ENCODE data around the gene PRPF6. TPM values are rescaled to one million over a fixed set of nuclear protein-coding genes. Genes with fewer than 3 reads are reported as not detected.
A peak's percentile ranks its signal among the peaks of the same experiment; 100 is the strongest.

PRPF6 gene
- polyA plus RNA-seq, 2 of the 4 experiments (the other 2 are of a cell fraction), result 42.8 to 47.2 TPM

DNA sequence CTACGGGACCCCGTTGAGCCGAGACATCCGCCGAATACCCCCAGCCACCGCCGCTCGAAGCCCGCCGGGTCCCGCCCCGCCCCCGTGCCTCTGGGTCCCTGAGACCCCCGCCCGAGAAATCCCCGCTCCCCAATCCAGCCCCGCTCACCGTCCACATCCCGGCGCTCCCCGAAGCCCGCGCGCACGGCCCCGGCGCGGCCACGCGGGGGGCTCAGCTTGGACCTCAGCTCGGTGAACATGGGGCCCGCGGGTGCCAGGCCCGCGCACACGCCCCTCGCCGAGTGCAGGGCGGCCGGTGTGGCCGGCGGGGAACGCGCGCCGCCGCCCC is 1.7 kb upstream of the PRPF6 start:
- H3K4me2 ChIP-seq, result no peak overlapping the region
- H3K4me3 ChIP-seq, result no peak overlapping the region
- H3K27ac ChIP-seq, result no peak overlapping the region
- ChIA-PET CTCF (interaction anchor here (0.9 to 3.3 kb wide), 5 partner anchors 12 to 271 kb away, joined by 3 to 27 read pairs (median 3); partner anchors contain the start of genes ARFRP1 and ZGPAT), POLR2A (no interaction called here)
- WGBS (ENCODE audit: missing lambda C conversion rate), result 95% methylated on average over 8 of the region's 47 CpGs
- DNase-seq (ENCODE audit: low read depth in 1 of 2, low spot score in 1 of 2), result no peak
- no peak for FAIRE-seq
- peaks cover 46% of the 10 kb centered on the region for H3K4me1 ChIP-seq
- ATAC-seq, result no peak
- TF ChIP-seq CBX2 (IDR thresholded peaks at IDR 0.05; ENCODE audit: borderline replicate concordance, low read depth) (no peak), MAZ (IDR thresholded peaks at IDR 0.05; ENCODE audit: borderline replicate concordance, low read depth, low read length) (no peak), GATA3 (IDR thresholded peaks at IDR 0.05; ENCODE audit: borderline replicate concordance) (no peak), FOSB (CRISPR knock-in tag; IDR thresholded peaks at IDR 0.05) (no peak), FOXS1 (CRISPR knock-in tag; IDR thresholded peaks at IDR 0.05) (no peak), JUN (IDR thresholded peaks at IDR 0.05) (no peak), HDAC2 (IDR thresholded peaks at IDR 0.05) (no peak), TP53 (CRISPR knock-in tag; IDR thresholded peaks at IDR 0.05) (no peak), RNF2 (IDR thresholded peaks at IDR 0.05; ENCODE audit: borderline replicate concordance, low read depth) (no peak), JUNB (IDR thresholded peaks at IDR 0.05) (no peak), MAFK (IDR thresholded peaks at IDR 0.05; ENCODE audit: partially characterized antibody) (no peak), SMC3 (IDR thresholded peaks at IDR 0.05) (no peak), HOXB13 (CRISPR knock-in tag; IDR thresholded peaks at IDR 0.05; ENCODE audit: low read depth) (no peak)
- TF ChIP-seq, protein P1, sequence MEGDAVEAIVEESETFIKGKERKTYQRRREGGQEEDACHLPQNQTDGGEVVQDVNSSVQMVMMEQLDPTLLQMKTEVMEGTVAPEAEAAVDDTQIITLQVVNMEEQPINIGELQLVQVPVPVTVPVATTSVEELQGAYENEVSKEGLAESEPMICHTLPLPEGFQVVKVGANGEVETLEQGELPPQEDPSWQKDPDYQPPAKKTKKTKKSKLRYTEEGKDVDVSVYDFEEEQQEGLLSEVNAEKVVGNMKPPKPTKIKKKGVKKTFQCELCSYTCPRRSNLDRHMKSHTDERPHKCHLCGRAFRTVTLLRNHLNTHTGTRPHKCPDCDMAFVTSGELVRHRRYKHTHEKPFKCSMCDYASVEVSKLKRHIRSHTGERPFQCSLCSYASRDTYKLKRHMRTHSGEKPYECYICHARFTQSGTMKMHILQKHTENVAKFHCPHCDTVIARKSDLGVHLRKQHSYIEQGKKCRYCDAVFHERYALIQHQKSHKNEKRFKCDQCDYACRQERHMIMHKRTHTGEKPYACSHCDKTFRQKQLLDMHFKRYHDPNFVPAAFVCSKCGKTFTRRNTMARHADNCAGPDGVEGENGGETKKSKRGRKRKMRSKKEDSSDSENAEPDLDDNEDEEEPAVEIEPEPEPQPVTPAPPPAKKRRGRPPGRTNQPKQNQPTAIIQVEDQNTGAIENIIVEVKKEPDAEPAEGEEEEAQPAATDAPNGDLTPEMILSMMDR (IDR thresholded peaks at IDR 0.05), result no peak
- TF ChIP-seq, protein P2, sequence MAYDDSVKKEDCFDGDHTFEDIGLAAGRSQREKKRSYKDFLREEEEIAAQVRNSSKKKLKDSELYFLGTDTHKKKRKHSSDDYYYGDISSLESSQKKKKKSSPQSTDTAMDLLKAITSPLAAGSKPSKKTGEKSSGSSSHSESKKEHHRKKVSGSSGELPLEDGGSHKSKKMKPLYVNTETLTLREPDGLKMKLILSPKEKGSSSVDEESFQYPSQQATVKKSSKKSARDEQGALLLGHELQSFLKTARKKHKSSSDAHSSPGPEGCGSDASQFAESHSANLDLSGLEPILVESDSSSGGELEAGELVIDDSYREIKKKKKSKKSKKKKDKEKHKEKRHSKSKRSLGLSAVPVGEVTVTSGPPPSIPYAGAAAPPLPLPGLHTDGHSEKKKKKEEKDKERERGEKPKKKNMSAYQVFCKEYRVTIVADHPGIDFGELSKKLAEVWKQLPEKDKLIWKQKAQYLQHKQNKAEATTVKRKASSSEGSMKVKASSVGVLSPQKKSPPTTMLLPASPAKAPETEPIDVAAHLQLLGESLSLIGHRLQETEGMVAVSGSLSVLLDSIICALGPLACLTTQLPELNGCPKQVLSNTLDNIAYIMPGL (CRISPR knock-in tag; IDR thresholded peaks at IDR 0.05; ENCODE audit: borderline replicate concordance), result no peak
- TF ChIP-seq, protein P3, sequence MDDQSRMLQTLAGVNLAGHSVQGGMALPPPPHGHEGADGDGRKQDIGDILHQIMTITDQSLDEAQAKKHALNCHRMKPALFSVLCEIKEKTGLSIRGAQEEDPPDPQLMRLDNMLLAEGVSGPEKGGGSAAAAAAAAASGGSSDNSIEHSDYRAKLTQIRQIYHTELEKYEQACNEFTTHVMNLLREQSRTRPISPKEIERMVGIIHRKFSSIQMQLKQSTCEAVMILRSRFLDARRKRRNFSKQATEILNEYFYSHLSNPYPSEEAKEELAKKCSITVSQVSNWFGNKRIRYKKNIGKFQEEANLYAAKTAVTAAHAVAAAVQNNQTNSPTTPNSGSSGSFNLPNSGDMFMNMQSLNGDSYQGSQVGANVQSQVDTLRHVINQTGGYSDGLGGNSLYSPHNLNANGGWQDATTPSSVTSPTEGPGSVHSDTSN (IDR thresholded peaks at IDR 0.05), result no peak
- H3K9me3 ChIP-seq, result no peaks in the 10 kb centered on the region

DNA sequence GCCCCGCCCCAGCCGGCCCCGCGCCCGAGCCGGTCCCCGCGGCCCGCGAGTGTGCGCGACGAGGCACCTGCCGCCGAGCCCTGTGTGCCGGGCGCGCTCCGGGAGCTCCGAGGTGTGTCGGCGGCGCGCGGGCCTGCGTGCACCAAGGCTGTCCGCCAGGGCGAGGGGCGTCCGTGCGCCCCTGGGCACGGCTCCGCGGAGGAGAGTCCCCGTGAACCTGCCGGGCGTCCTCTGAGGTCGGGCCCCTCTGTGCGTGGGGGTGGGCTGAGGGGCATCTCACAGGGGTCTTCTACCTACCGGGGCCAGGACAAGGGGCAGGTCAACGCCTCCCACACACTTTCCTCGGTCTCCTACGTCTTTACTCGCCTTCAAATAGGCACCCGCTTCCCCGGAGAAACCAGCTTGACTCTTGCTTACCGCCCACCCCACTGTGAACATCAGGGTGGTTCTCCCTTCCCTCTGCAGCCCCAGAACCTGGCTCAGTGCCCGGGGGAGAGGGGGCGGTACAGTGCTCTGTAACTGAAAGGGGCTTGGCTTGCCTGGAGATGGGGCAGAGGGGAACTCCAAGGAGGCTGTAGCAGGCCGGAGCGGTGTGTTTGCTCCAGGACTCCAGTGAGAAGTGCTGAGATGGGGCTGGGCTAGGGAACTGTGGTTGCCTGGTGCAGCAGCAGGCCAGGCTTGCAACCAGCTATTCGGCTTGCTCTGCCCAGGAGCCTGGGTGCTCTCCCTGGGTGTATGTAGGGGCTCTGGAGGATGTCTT is 1.2 kb upstream of the PRPF6 start, which contains the start of gene SAMD10:
Gene SAMD10 (minus strand): TSS at position 86 of the 760 bp plus-strand sequence. CDS start 175 bp downstream, outside the sequence.
- CTCF ChIA-PET, result interaction anchor here (0.7 to 3.3 kb wide), 37 partner anchors 8 to 482 kb away, joined by 3 to 27 read pairs (median 3); partner anchors contain the start of genes ARFRP1, C20orf204, OPRL1 and PTK6
- no peak for FAIRE-seq
- 88% methylated on average over 29 of the region's 52 CpGs for WGBS (ENCODE audit: missing lambda C conversion rate)

More for the DNA sequence above, 1.2 kb upstream of the PRPF6 start, which contains the start of gene SAMD10:
- peak within 1 kb of the TSS; percentile 94 to 95 for H3K27ac ChIP-seq
- ATAC-seq, result peak in 1 of 2 experiments; percentile 1; a peak in 1 of 6 replicates
- no peaks in the 10 kb centered on the region for H3K9me3 ChIP-seq
- no peak for DNase-seq (ENCODE audit: low read depth in 1 of 2, low spot score in 1 of 2)
- H3K4me2 ChIP-seq, result peak within 1 kb of the TSS; percentile 81
- TF ChIP-seq, protein P4, sequence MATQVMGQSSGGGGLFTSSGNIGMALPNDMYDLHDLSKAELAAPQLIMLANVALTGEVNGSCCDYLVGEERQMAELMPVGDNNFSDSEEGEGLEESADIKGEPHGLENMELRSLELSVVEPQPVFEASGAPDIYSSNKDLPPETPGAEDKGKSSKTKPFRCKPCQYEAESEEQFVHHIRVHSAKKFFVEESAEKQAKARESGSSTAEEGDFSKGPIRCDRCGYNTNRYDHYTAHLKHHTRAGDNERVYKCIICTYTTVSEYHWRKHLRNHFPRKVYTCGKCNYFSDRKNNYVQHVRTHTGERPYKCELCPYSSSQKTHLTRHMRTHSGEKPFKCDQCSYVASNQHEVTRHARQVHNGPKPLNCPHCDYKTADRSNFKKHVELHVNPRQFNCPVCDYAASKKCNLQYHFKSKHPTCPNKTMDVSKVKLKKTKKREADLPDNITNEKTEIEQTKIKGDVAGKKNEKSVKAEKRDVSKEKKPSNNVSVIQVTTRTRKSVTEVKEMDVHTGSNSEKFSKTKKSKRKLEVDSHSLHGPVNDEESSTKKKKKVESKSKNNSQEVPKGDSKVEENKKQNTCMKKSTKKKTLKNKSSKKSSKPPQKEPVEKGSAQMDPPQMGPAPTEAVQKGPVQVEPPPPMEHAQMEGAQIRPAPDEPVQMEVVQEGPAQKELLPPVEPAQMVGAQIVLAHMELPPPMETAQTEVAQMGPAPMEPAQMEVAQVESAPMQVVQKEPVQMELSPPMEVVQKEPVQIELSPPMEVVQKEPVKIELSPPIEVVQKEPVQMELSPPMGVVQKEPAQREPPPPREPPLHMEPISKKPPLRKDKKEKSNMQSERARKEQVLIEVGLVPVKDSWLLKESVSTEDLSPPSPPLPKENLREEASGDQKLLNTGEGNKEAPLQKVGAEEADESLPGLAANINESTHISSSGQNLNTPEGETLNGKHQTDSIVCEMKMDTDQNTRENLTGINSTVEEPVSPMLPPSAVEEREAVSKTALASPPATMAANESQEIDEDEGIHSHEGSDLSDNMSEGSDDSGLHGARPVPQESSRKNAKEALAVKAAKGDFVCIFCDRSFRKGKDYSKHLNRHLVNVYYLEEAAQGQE (IDR thresholded peaks at IDR 0.05), result no peak
- TF ChIP-seq NPAS2 (CRISPR knock-in tag; IDR thresholded peaks at IDR 0.05; ENCODE audit: borderline replicate concordance), result no peak
- no peak within 1 kb of the TSS; the same call in 2 of the 3 replicates for H3K4me3 ChIP-seq
- POLR2A ChIA-PET, result interaction anchor here (0.9 to 1.2 kb wide), 4 partner anchors 11 to 458 kb away, joined by 3 to 17 read pairs (median 9); partner anchors contain the start of gene PTK6
- peaks cover 40% of the 10 kb centered on the region for H3K4me1 ChIP-seq
